Bone marrow (tissue), 2 donors: ENCODE data around the gene NFATC3.

ENCODE experiments used
- DNase-seq, 2 donors: peaks; one replicate each; lab custom pipeline; 2025; lab: John Stamatoyannopoulos, UW

Gene NFATC3

GRCh38 chr16:68275611-68276191, 190.5 kb downstream of the NFATC3 start:
- DNase-seq = peak in 1 of 2 donors; percentile 42

GRCh38 chr16:68276223-68276622, 191.1 kb downstream of the NFATC3 start:
- no peak for DNase-seq
